RWPE2 (cell line): ENCODE measurements around the gene SAMD13.

Experiments
- ATAC-seq: fragments of 200-7000 bp; cut with Tn5 transposase; 3 replicates; pipeline ENCODE4 v1.9.1; 2021; ENCODE audit warnings: low read depth
- DNase-seq: peaks from one replicate; pipeline ENCODE4 v3.0.0-alpha.2; 2020; ENCODE audit warnings: low spot score
- H3K27ac ChIP-seq: fragments of 450-650 bp; 2 replicates; pipeline ENCODE4 v1.5.1; 2017; ENCODE audit warnings: mild to moderate bottlenecking; ENCODE audit not compliant: poor library complexity, severe bottlenecking
- H3K27me3 ChIP-seq: fragments of 250-450 bp; sonication (Bioruptor Pico); 2 replicates; pipeline ENCODE4 v1.5.1; 2021; ENCODE audit warnings: mild to moderate bottlenecking, moderate library complexity; ENCODE audit not compliant: insufficient read depth, poor library complexity, severe bottlenecking
- H3K36me3 ChIP-seq: fragments of 250-450 bp; sonication (Bioruptor Pico); 2 replicates; pipeline ENCODE4 v1.5.1; 2020; ENCODE audit warnings: low read depth, mild to moderate bottlenecking, moderate library complexity
- H3K4me1 ChIP-seq: fragments of 250-450 bp; sonication (Bioruptor Pico); 2 replicates; pipeline ENCODE4 v1.5.1; 2021; ENCODE audit warnings: mild to moderate bottlenecking, moderate library complexity; ENCODE audit not compliant: insufficient read depth, poor library complexity, severe bottlenecking
- H3K4me3 ChIP-seq: fragments of 250-450 bp; sonication (Bioruptor Pico); 2 replicates; pipeline ENCODE4 v1.5.1; 2021; ENCODE audit warnings: mild to moderate bottlenecking, moderate library complexity; ENCODE audit not compliant: severe bottlenecking
- H3K9me3 ChIP-seq: fragments of 250-450 bp; sonication (Bioruptor Pico); 2 replicates; pipeline ENCODE4 v1.5.1; 2021; ENCODE audit warnings: mild to moderate bottlenecking, moderate library complexity; ENCODE audit not compliant: severe bottlenecking
- TF ChIP-seq, protein P1 (sequence below): fragments of 450-650 bp; IDR thresholded peaks from one replicate; pipeline ENCODE4 v1.5.1; 2017; ENCODE audit warnings: mild to moderate bottlenecking, moderate library complexity; ENCODE audit not compliant: poor library complexity, severe bottlenecking

Gene SAMD13

GRCh38 chr1:84350550-84350949 lies 49.0 kb downstream of the SAMD13 start:
- Histone ChIP-seq H3K27ac (no peak overlapping the region), H3K9me3 (no peaks in the 10 kb centered on the region), H3K36me3 (no peaks in the 10 kb centered on the region), H3K4me1 (no peaks in the 10 kb centered on the region), H3K4me3 (no peak overlapping the region), H3K27me3 (no peaks in the 10 kb centered on the region)
- ATAC-seq (no peak), DNase-seq (no peak)
- TF ChIP-seq, protein P1, sequence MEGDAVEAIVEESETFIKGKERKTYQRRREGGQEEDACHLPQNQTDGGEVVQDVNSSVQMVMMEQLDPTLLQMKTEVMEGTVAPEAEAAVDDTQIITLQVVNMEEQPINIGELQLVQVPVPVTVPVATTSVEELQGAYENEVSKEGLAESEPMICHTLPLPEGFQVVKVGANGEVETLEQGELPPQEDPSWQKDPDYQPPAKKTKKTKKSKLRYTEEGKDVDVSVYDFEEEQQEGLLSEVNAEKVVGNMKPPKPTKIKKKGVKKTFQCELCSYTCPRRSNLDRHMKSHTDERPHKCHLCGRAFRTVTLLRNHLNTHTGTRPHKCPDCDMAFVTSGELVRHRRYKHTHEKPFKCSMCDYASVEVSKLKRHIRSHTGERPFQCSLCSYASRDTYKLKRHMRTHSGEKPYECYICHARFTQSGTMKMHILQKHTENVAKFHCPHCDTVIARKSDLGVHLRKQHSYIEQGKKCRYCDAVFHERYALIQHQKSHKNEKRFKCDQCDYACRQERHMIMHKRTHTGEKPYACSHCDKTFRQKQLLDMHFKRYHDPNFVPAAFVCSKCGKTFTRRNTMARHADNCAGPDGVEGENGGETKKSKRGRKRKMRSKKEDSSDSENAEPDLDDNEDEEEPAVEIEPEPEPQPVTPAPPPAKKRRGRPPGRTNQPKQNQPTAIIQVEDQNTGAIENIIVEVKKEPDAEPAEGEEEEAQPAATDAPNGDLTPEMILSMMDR: no peak

GRCh38 chr1:84352298-84353106 lies 51.0 kb downstream of the SAMD13 start:
- H3K27ac ChIP-seq: no peak overlapping the region
- ATAC-seq (no peak), DNase-seq (no peak)
- no peaks in the 10 kb centered on the region for H3K9me3 ChIP-seq
- no peak overlapping the region for H3K4me3 ChIP-seq
- TF ChIP-seq, protein P1: no peak
- H3K27me3 ChIP-seq: no peaks in the 10 kb centered on the region
- no peaks in the 10 kb centered on the region for H3K36me3 ChIP-seq
- H3K4me1 ChIP-seq: no peaks in the 10 kb centered on the region

- Histone ChIP-seq H3K9me3 (no peaks in the 10 kb centered on the region), H3K36me3 (no peaks in the 10 kb centered on the region), H3K27ac (no peak overlapping the region), H3K4me1 (no peaks in the 10 kb centered on the region), H3K27me3 (no peaks in the 10 kb centered on the region), H3K4me3 (no peak overlapping the region)
- TF ChIP-seq, protein P1: no peak
- no peak for DNase-seq
- ATAC-seq: no peak
These were observed 52.2 kb downstream of the SAMD13 start for GRCh38 chr1:84353695-84354094.

GRCh38 chr1:84355556-84355955 lies 54.0 kb downstream of the SAMD13 start:
- TF ChIP-seq, protein P1: no peak
- ATAC-seq: no peak
- no peaks in the 10 kb centered on the region for H3K9me3 ChIP-seq

DNA sequence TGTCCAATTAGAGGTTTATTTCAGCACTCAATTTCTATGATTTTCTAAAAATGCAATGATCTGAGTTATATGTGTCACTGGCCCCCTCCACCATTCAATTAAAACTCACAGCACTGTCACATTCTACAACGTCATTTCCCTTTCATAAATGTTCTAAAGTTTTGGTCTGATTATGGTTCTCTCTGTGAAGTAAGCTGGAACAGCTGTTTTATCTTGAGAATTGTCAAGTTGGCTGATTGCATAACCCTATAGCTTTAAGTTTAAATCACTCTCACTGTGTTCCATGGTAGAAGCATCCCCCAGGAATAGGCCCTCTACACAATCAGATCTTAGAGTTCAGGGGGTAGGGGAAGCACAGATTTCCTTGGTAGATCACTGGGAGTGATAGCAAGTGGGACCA lies 55.4 kb downstream of the SAMD13 start:
- TF ChIP-seq, protein P1: no peak
- DNase-seq (no peak), ATAC-seq (no peak)
- Histone ChIP-seq H3K4me3 (no peak overlapping the region), H3K9me3 (no peaks in the 10 kb centered on the region), H3K36me3 (no peaks in the 10 kb centered on the region), H3K27me3 (no peaks in the 10 kb centered on the region), H3K27ac (no peak overlapping the region), H3K4me1 (no peaks in the 10 kb centered on the region)

More at GRCh38 chr1:84355556-84355955, 54.0 kb downstream of the SAMD13 start:
- Histone ChIP-seq H3K4me1 (no peaks in the 10 kb centered on the region), H3K4me3 (no peak overlapping the region), H3K27me3 (no peaks in the 10 kb centered on the region), H3K36me3 (no peaks in the 10 kb centered on the region), H3K27ac (no peak overlapping the region)
- no peak for DNase-seq
